ENCODE measurements around the gene GPC6. TPM values are rescaled to one million over a fixed set of nuclear protein-coding genes. Genes with fewer than 3 reads are reported as not detected.
"Not testable (repeated sequence)": the region's sequence is repeated elsewhere in the genome, so short reads cannot be mapped to it uniquely, and the experiment has no call there.

GPC6 gene
- total RNA-seq, 2 donors from 2014 or later, result 35.9 to 61.9 TPM

GRCh38 chr13:94335761-94336526 lies 1109.3 kb downstream of the GPC6 start:
- DNase-seq (ENCODE audit: low spot score), result no peak
- intact Hi-C loops (cut with DNase I), result no loop called here

- no peak for DNase-seq (ENCODE audit: low spot score)
- intact Hi-C loops (cut with DNase I), result no loop called here
Observed at GRCh38 chr13:94339116-94339687, 1112.6 kb downstream of the GPC6 start.

- intact Hi-C loops (cut with DNase I), result no loop called here
- DNase-seq (ENCODE audit: low spot score), result no peak
Observed at GRCh38 chr13:94342436-94343242, 1116.0 kb downstream of the GPC6 start.

GRCh38 chr13:94343243-94343585 lies 1116.6 kb downstream of the GPC6 start:
- intact Hi-C loops (cut with DNase I), result no loop called here
- DNase-seq (ENCODE audit: low spot score), result no peak

- intact Hi-C loops (cut with DNase I); DNase-seq (ENCODE audit: low spot score): not testable (repeated sequence)
Observed at GRCh38 chr13:94343687-94344086, 1117.1 kb downstream of the GPC6 start.

GRCh38 chr13:94344126-94344818 lies 1117.7 kb downstream of the GPC6 start:
- intact Hi-C loops (cut with DNase I), result no loop called here
- no peak for DNase-seq (ENCODE audit: low spot score)

- intact Hi-C loops (cut with DNase I), result no loop called here
- DNase-seq (ENCODE audit: low spot score), result no peak
Observed at GRCh38 chr13:94345374-94346195, 1119.0 kb downstream of the GPC6 start.

- DNase-seq (ENCODE audit: low spot score), result no peak
- intact Hi-C loops (cut with DNase I), result no loop called here
Observed at GRCh38 chr13:94346261-94347019, 1119.8 kb downstream of the GPC6 start.

- no peak for DNase-seq (ENCODE audit: low spot score)
Observed at GRCh38 chr13:94351292-94351990, 1124.8 kb downstream of the GPC6 start.

GRCh38 chr13:94352057-94352456 lies 1125.5 kb downstream of the GPC6 start:
- intact Hi-C loops (cut with DNase I), result no loop called here

More at GRCh38 chr13:94351292-94351990, 1124.8 kb downstream of the GPC6 start:
- intact Hi-C loops (cut with DNase I), result no loop called here

GRCh38 chr13:94353167-94353710 lies 1126.6 kb downstream of the GPC6 start:
- intact Hi-C loops (cut with DNase I), result no loop called here
- no peak for DNase-seq (ENCODE audit: low spot score)

More at GRCh38 chr13:94352057-94352456, 1125.5 kb downstream of the GPC6 start:
- DNase-seq (ENCODE audit: low spot score), result no peak

GRCh38 chr13:94359875-94360274 lies 1133.3 kb downstream of the GPC6 start:
- intact Hi-C loops (cut with DNase I), result no loop called here
- DNase-seq (ENCODE audit: low spot score), result no peak

GRCh38 chr13:94362411-94362909 lies 1135.9 kb downstream of the GPC6 start:
- intact Hi-C loops (cut with DNase I), result no loop called here
- DNase-seq (ENCODE audit: low spot score), result no peak

GRCh38 chr13:94366677-94367076 lies 1140.1 kb downstream of the GPC6 start:
- intact Hi-C loops (cut with DNase I), result no loop called here

GRCh38 chr13:94369972-94370436 lies 1143.4 kb downstream of the GPC6 start:
- intact Hi-C loops (cut with DNase I), result no loop called here
- no peak for DNase-seq (ENCODE audit: low spot score)

More at GRCh38 chr13:94366677-94367076, 1140.1 kb downstream of the GPC6 start:
- DNase-seq (ENCODE audit: low spot score), result no peak

GRCh38 chr13:94371855-94372254 lies 1145.2 kb downstream of the GPC6 start:
- intact Hi-C loops (cut with DNase I), result no loop called here
- no peak for DNase-seq (ENCODE audit: low spot score)

- intact Hi-C loops (cut with DNase I), result no loop called here
- DNase-seq (ENCODE audit: low spot score), result no peak
Observed at GRCh38 chr13:94382517-94382916, 1155.9 kb downstream of the GPC6 start.
